Measurements from ENCODE around the gene SPPL2B.
A peak's percentile ranks its signal among the peaks of the same experiment; 100 is the strongest.

SPPL2B gene

GRCh38 chr19:2290441-2291184 lies 37.9 kb upstream of the SPPL2B start:
- no peak for DNase-seq (ENCODE audit: low read depth)
- no peak overlapping the region for H3K4me3 ChIP-seq (replicated peaks; ENCODE audit: low read depth, low read length)

DNA sequence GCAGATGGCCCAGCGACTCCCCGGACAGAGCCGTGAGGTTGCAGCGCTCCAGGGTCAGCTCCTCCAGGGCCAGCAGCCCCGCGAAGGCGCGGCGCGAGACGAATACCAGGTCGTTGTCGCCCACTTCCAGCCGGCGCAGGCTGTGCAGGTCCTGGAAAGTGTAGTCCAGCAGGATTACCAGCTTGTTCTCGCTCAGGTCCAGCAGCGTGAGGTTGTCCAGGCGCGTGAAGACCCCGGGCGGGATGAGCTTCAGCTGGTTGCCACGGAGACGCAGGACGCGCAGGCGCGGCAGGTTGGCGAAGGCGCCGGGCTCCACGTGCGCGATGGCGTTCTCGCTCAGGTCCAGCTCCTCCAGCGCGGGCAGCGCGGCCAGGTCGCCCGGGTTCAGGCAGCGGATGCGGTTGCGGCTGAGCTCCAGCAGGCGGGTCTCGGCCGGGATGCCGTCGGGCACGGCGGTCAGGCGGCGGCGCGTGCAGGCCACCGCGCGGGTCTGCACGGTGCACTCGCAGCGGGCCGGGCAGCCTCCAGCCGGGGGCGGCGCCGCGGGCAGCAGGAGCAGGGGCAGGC lies 37.2 kb upstream of the SPPL2B start:
- TF ChIP-seq, protein P1, sequence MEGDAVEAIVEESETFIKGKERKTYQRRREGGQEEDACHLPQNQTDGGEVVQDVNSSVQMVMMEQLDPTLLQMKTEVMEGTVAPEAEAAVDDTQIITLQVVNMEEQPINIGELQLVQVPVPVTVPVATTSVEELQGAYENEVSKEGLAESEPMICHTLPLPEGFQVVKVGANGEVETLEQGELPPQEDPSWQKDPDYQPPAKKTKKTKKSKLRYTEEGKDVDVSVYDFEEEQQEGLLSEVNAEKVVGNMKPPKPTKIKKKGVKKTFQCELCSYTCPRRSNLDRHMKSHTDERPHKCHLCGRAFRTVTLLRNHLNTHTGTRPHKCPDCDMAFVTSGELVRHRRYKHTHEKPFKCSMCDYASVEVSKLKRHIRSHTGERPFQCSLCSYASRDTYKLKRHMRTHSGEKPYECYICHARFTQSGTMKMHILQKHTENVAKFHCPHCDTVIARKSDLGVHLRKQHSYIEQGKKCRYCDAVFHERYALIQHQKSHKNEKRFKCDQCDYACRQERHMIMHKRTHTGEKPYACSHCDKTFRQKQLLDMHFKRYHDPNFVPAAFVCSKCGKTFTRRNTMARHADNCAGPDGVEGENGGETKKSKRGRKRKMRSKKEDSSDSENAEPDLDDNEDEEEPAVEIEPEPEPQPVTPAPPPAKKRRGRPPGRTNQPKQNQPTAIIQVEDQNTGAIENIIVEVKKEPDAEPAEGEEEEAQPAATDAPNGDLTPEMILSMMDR (IDR thresholded peaks at IDR 0.05; ENCODE audit: low read length, missing control alignments) = no peak
- DNase-seq (ENCODE audit: low read depth) = no peak
- H3K4me3 ChIP-seq (replicated peaks; ENCODE audit: low read depth, low read length) = no peak overlapping the region

More at GRCh38 chr19:2290441-2291184, 37.9 kb upstream of the SPPL2B start:
- TF ChIP-seq, protein P1 (IDR thresholded peaks at IDR 0.05; ENCODE audit: low read length, missing control alignments) = no peak

DNA sequence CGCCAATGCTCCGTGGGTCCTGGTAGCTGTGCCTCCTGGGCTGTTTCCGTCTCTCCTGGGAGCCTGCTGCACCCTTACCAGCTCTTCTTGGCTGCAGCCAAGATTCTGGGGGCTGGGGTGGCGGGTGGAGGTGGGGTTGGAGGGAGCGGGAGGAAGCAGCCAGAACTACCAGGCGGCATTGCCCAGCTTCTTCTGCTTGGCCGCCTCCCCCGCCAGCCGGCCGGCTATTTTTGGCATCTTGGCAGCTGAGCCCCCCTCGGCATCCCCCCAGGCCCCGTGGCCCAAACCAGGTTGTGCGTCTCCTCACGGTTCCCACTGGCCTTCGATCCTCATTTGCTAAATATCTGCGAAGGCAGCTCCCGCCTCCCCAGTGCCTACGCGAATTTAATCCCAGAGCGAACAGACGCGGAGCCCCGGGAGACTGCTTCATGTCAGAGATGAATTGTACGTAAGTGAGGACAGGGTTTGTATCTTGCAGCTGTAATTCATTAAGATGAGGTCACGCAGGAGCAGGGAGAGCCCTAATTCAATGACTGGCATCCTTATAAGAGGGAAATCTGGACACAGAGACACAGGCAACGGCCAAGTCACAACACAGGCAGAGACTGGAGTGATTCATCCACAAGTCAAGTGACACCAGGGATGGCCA lies 33.7 kb upstream of the SPPL2B start:
- TF ChIP-seq, protein P1 (IDR thresholded peaks at IDR 0.05; ENCODE audit: low read length, missing control alignments) = no peak
- peak; percentile 66 for DNase-seq (ENCODE audit: low read depth)
- H3K4me3 ChIP-seq (replicated peaks; ENCODE audit: low read depth, low read length) = no peak overlapping the region

- TF ChIP-seq, protein P1 (IDR thresholded peaks at IDR 0.05; ENCODE audit: low read length, missing control alignments) = no peak
- H3K4me3 ChIP-seq (replicated peaks; ENCODE audit: low read depth, low read length) = no peak overlapping the region
- DNase-seq (ENCODE audit: low read depth) = no peak
Observed at GRCh38 chr19:2296141-2296540, 32.3 kb upstream of the SPPL2B start.

GRCh38 chr19:2300533-2300932 lies 28.0 kb upstream of the SPPL2B start:
- TF ChIP-seq, protein P1 (IDR thresholded peaks at IDR 0.05; ENCODE audit: low read length, missing control alignments) = no peak
- DNase-seq (ENCODE audit: low read depth) = no peak
- no peak overlapping the region for H3K4me3 ChIP-seq (replicated peaks; ENCODE audit: low read depth, low read length)

- peak; percentile 54 for DNase-seq (ENCODE audit: low read depth)
- TF ChIP-seq, protein P1 (IDR thresholded peaks at IDR 0.05; ENCODE audit: low read length, missing control alignments) = no peak
- no peak overlapping the region for H3K4me3 ChIP-seq (replicated peaks; ENCODE audit: low read depth, low read length)
Observed at GRCh38 chr19:2302319-2303210, 25.9 kb upstream of the SPPL2B start.

All from fibroblast of pulmonary artery (primary cell).